ENCODE results near the gene ATG9B. TPM values are rescaled to one million over a fixed set of nuclear protein-coding genes. Genes with fewer than 3 reads are reported as not detected.
"Not testable (repeated sequence)": the region's sequence is repeated elsewhere in the genome, so short reads cannot be mapped to it uniquely, and the experiment has no call there.

The ATG9B gene
- polyA plus RNA-seq, 1 experiment: 0.06 TPM

DNA sequence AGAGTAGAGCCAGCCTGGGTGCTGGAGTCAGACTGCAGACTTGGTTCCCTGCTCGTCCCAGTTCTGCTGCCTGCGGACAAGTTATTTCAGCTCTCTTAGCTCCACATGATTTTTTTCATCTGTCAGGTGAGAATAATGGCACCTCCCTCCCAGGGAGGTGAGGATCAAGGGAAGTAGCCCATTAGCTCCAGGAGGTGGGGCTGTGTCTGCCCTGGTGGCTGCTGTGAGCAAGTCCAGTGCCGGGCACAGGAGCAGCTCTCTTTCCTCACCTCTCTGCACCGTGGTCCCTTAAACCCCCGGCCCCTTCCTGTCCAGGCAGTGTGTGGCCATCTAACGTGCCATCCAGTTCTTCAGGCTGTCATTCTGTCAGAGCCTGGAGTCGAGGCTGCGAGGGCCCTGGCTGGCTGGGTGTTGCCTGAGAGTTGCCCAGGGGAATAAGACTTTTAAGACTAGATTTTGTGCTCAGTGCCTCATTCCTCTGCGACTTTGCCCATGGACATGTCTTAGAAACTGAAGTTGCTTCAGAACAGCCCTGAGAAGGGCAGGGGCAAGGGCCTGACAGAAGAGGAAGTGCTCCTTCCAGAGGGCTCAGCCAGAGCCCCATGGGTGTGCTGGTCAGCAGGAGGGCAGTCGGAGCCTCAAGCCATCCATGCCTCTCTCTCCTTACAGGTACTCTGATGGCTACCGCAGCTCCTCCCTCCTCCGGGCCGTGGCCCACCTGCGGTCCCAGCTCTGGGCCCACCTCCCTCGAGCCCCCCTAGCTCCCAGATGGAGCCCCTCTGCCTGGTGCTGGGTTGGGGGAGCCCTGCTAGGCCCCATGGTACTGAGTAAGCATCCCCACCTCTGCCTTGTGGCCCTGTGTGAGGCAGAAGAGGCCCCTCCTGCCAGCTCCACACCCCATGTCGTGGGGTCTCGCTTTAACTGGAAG, 8.9 kb upstream of the ATG9B start:
- POLR2A ChIA-PET: no interaction called here
- TF ChIP-seq, protein P1, sequence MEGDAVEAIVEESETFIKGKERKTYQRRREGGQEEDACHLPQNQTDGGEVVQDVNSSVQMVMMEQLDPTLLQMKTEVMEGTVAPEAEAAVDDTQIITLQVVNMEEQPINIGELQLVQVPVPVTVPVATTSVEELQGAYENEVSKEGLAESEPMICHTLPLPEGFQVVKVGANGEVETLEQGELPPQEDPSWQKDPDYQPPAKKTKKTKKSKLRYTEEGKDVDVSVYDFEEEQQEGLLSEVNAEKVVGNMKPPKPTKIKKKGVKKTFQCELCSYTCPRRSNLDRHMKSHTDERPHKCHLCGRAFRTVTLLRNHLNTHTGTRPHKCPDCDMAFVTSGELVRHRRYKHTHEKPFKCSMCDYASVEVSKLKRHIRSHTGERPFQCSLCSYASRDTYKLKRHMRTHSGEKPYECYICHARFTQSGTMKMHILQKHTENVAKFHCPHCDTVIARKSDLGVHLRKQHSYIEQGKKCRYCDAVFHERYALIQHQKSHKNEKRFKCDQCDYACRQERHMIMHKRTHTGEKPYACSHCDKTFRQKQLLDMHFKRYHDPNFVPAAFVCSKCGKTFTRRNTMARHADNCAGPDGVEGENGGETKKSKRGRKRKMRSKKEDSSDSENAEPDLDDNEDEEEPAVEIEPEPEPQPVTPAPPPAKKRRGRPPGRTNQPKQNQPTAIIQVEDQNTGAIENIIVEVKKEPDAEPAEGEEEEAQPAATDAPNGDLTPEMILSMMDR (IDR thresholded peaks at IDR 0.05; ENCODE audit: low read depth, low read length): no peak

DNA sequence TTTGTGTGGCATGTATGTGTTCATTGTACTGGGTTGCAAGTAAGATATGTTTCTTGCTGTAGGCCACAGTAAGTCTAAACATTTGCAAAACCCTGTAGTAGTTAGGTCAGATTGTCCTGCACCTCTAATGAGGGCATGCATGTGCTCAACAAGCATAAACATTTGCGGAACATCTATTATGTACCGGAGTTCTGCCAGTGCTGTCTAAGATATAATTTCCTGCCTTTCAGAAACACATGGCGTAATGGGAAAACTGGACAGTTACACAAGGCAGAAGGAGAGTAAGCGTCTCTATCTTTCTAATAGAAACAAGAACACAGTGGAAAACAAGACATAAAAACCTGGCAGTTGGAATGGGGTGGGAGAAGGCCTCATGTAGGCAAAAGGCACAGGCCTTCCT, 6.7 kb upstream of the ATG9B start:
- Histone ChIP-seq H3K9me3 (ENCODE audit: control insufficient read depth, insufficient read depth, low read length) (no peaks in the 10 kb centered on the region), H3K27ac (ENCODE audit: low read depth, low read length) (no peak overlapping the region), H3K27me3 (ENCODE audit: control insufficient read depth, insufficient read depth, low read length) (no peaks in the 10 kb centered on the region), H3K4me3 (ENCODE audit: low read depth, low read length) (no peak overlapping the region)
- TF ChIP-seq, protein P1 (IDR thresholded peaks at IDR 0.05; ENCODE audit: low read depth, low read length): no peak
- DNase-seq (ENCODE audit: low read depth, low spot score): no peak
- ChIA-PET POLR2A (interaction anchor here (1.0 kb wide), 1 partner anchor 20 kb away, joined by 3 read pairs; no protein-coding TSS in a partner anchor), CTCF (interaction anchor here (1.3 to 1.7 kb wide), 2 partner anchors 13 to 80 kb away, joined by 4 to 5 read pairs; no protein-coding TSS in a partner anchor)

More for the DNA sequence above, 8.9 kb upstream of the ATG9B start:
- Histone ChIP-seq H3K9me3 (ENCODE audit: control insufficient read depth, insufficient read depth, low read length) (no peaks in the 10 kb centered on the region), H3K27ac (ENCODE audit: low read depth, low read length) (no peak overlapping the region), H3K4me3 (ENCODE audit: low read depth, low read length) (no peak overlapping the region), H3K27me3 (ENCODE audit: control insufficient read depth, insufficient read depth, low read length) (no peaks in the 10 kb centered on the region)
- DNase-seq (ENCODE audit: low read depth, low spot score): no peak
- CTCF ChIA-PET: interaction anchor here (0.6 to 1.7 kb wide), 2 partner anchors 15 to 30 kb away, joined by 4 to 6 read pairs; no protein-coding TSS in a partner anchor

GRCh38 chr7:151028948-151029501, 4.7 kb upstream of the ATG9B start:
- peak overlapping the region; percentile 90 for H3K4me3 ChIP-seq (ENCODE audit: low read depth, low read length)
- TF ChIP-seq, protein P1 (IDR thresholded peaks at IDR 0.05; ENCODE audit: low read depth, low read length): no peak
- H3K27ac ChIP-seq (ENCODE audit: low read depth, low read length): peak overlapping the region; percentile 39
- POLR2A ChIA-PET: interaction anchor here (0.6 to 1.3 kb wide), 7 partner anchors 11 to 1128 kb away, joined by 3 to 8 read pairs (median 5); partner anchors contain the start of gene FASTK
- no peaks in the 10 kb centered on the region for H3K9me3 ChIP-seq (ENCODE audit: control insufficient read depth, insufficient read depth, low read length)
- CTCF ChIA-PET: interaction anchor here (1.1 to 1.9 kb wide), 6 partner anchors 9 to 84 kb away, joined by 3 to 13 read pairs (median 6); no protein-coding TSS in a partner anchor
- DNase-seq (ENCODE audit: low read depth, low spot score): no peak
- no peaks in the 10 kb centered on the region for H3K27me3 ChIP-seq (ENCODE audit: control insufficient read depth, insufficient read depth, low read length)

DNA sequence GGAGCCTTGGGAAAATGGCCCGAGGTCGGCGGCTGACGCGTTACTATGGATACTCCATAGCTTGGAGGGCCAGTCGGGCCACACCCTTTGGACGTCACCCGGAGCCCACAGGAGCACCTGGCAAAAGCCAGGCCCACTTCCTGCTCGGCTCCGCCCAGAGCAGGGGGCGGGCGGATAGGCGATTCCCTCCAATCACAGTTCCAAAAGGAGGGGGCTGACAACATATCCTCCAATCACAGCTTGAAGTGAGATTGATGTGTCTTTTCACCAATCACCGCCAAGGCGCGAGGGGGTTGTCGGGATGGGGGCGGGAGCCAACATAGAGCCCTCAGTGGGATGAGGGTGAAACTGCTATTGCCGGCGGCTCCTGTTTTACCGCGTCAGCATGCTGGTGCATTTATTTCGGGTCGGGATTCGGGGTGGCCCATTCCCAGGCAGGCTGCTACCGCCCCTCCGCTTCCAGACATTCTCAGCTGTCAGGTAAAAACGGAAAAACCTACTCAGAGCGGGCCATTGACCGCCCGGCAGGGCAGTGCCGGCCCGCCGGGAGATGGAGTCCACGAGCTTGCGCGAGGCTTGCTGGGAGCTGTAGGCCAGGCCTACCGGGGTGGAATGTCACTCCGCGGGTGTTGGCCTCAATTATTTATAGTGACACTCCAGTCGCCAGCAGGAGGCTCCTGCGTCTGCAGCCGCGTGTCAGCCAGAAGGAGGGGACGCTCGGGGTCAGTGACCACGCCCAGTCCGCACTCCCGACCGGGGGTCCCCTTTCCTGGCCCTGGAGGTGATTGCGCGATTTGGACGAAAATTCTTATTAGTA, 4.0 kb upstream of the ATG9B start, which contains the start of gene ABCB8:
ABCB8 (plus strand) TSS at position 320 of the 817 bp plus-strand sequence; CDS start at position 386, 66 bp downstream.
- H3K9me3 ChIP-seq (ENCODE audit: control insufficient read depth, insufficient read depth, low read length): no peaks in the 10 kb centered on the region
- H3K27ac ChIP-seq (ENCODE audit: low read depth, low read length): peak within 1 kb of the TSS; percentile 39
- DNase-seq (ENCODE audit: low read depth, low spot score): peak; percentile 96
- H3K27me3 ChIP-seq (ENCODE audit: control insufficient read depth, insufficient read depth, low read length): peaks cover 5% of the 10 kb centered on the region
- ChIA-PET POLR2A (interaction anchor here (0.6 to 1.3 kb wide), 8 partner anchors 10 to 85 kb away, joined by 3 to 6 read pairs (median 4); partner anchors contain the start of gene FASTK), CTCF (interaction anchor here (0.7 to 1.9 kb wide), 7 partner anchors 10 to 124 kb away, joined by 3 to 13 read pairs (median 5); no protein-coding TSS in a partner anchor)
- TF ChIP-seq, protein P1 (IDR thresholded peaks at IDR 0.05; ENCODE audit: low read depth, low read length): peak; percentile 46
- peak within 1 kb of the TSS; percentile 90 for H3K4me3 ChIP-seq (ENCODE audit: low read depth, low read length)

GRCh38 chr7:151027728-151028130, 3.4 kb upstream of the ATG9B start:
- H3K27me3 ChIP-seq (ENCODE audit: control insufficient read depth, insufficient read depth, low read length); H3K9me3 ChIP-seq (ENCODE audit: control insufficient read depth, insufficient read depth, low read length); DNase-seq (ENCODE audit: low read depth, low spot score): not testable (repeated sequence)
- ChIA-PET POLR2A (interaction anchor here (0.6 to 1.3 kb wide), 6 partner anchors 9 to 86 kb away, joined by 3 to 6 read pairs (median 4); no protein-coding TSS in a partner anchor), CTCF (interaction anchor here (0.7 to 1.9 kb wide), 5 partner anchors 9 to 123 kb away, joined by 3 to 13 read pairs (median 6); no protein-coding TSS in a partner anchor)
- peak overlapping the region; percentile 90 for H3K4me3 ChIP-seq (ENCODE audit: low read depth, low read length)
- H3K27ac ChIP-seq (ENCODE audit: low read depth, low read length): peak overlapping the region; percentile 21

GRCh38 chr7:151026771-151027727, 2.8 kb upstream of the ATG9B start:
- DNase-seq (ENCODE audit: low read depth, low spot score); POLR2A ChIA-PET; H3K27ac ChIP-seq (ENCODE audit: low read depth, low read length); H3K27me3 ChIP-seq (ENCODE audit: control insufficient read depth, insufficient read depth, low read length); H3K4me3 ChIP-seq (ENCODE audit: low read depth, low read length); H3K9me3 ChIP-seq (ENCODE audit: control insufficient read depth, insufficient read depth, low read length): not testable (repeated sequence)
- CTCF ChIA-PET: interaction anchor here (1.4 kb wide), 2 partner anchors 8 to 9 kb away, joined by 6 to 13 read pairs; no protein-coding TSS in a partner anchor

Data from AG04450 (cell line).